Ishikawa (cell line): Measurements from ENCODE around the gene C1GALT1C1.

Source experiments
- CEBPB ChIP-seq: IDR thresholded peaks from 2 replicates; pipeline ENCODE4 v1.6.1; 2012
- CREB1 ChIP-seq: IDR thresholded peaks from 2 replicates; pipeline ENCODE4 v1.6.1; 2012; ENCODE audit warnings: low read depth
- EGR1 ChIP-seq: IDR thresholded peaks from 2 replicates; pipeline ENCODE4 v1.6.1; 2012
- EP300 ChIP-seq: IDR thresholded peaks from 2 replicates; pipeline ENCODE4 v1.6.1; 2012; ENCODE audit warnings: borderline replicate concordance
- FOXM1 ChIP-seq: IDR thresholded peaks from 2 replicates; pipeline ENCODE4 v1.6.1; 2012; ENCODE audit warnings: low read depth, borderline replicate concordance
- MAX ChIP-seq: IDR thresholded peaks from 2 replicates; pipeline ENCODE4 v1.6.1; 2012
- NFIC ChIP-seq: IDR thresholded peaks from 2 replicates; pipeline ENCODE4 v1.6.1; 2012
- RAD21 ChIP-seq: IDR thresholded peaks from 2 replicates; pipeline ENCODE4 v1.6.1; 2012; ENCODE audit warnings: low read depth
- REST ChIP-seq: IDR thresholded peaks from 2 replicates; pipeline ENCODE4 v1.6.1; 2012; ENCODE audit warnings: low read depth, mild to moderate bottlenecking
- TAF1 ChIP-seq: IDR thresholded peaks from 2 replicates; pipeline ENCODE4 v1.6.1; 2012; ENCODE audit warnings: low read depth, mild to moderate bottlenecking
- TCF12 ChIP-seq: IDR thresholded peaks from 2 replicates; pipeline ENCODE4 v1.6.1; 2012; ENCODE audit warnings: low read depth
- TEAD4 ChIP-seq: IDR thresholded peaks from 2 replicates; pipeline ENCODE4 v1.6.1; 2012
- USF1 ChIP-seq: IDR thresholded peaks from 2 replicates; pipeline ENCODE4 v1.6.1; 2012
- YY1 ChIP-seq: IDR thresholded peaks from 2 replicates; pipeline ENCODE4 v1.6.1; 2012; ENCODE audit warnings: low read depth
- ZBTB7A ChIP-seq: IDR thresholded peaks from 2 replicates; pipeline ENCODE4 v1.6.1; 2012; ENCODE audit warnings: low read depth

Gene C1GALT1C1

GRCh38 chrX:120642871-120643270, 13.0 kb upstream of the C1GALT1C1 start:
- TF ChIP-seq NFIC: no peak
- TF ChIP-seq CREB1: no peak
- TF ChIP-seq RAD21: no peak
- TF ChIP-seq REST: no peak
- TF ChIP-seq CEBPB: no peak
- no peak for TF ChIP-seq YY1
- no peak for TF ChIP-seq MAX
- no peak for TF ChIP-seq TCF12
- TF ChIP-seq EP300: no peak
- no peak for TF ChIP-seq ZBTB7A
- TF ChIP-seq FOXM1: no peak

GRCh38 chrX:120638619-120639018, 8.8 kb upstream of the C1GALT1C1 start:
- TF ChIP-seq MAX (no peak), TAF1 (no peak), CREB1 (no peak), REST (no peak), EGR1 (no peak), EP300 (no peak), USF1 (no peak), TCF12 (no peak), RAD21 (no peak), TEAD4 (no peak), FOXM1 (no peak)

GRCh38 chrX:120625371-120625770, 4.5 kb downstream of the C1GALT1C1 start:
- TF ChIP-seq TEAD4 (no peak), FOXM1 (no peak), REST (no peak), NFIC (no peak), ZBTB7A (no peak), RAD21 (no peak), EGR1 (no peak), MAX (no peak), CEBPB (no peak)

GRCh38 chrX:120617996-120618630, 11.7 kb downstream of the C1GALT1C1 start:
- TF ChIP-seq REST: no peak
